ENCODE measurements around the gene SLC4A1AP.

GRCh38 chr2:27702302-27702701 is 38.6 kb downstream of the SLC4A1AP start:
- TF ChIP-seq EZH2 (IDR thresholded peaks at IDR 0.05; ENCODE audit: insufficient read depth, low read length), result no peak
- no peak for TF ChIP-seq CTCF (IDR thresholded peaks at IDR 0.05; ENCODE audit: insufficient read depth, low read depth, low read length)

Measured in astrocyte (in vitro differentiated cells and primary cell).